ENCODE data around the gene GDAP2. TPM values are rescaled to one million over a fixed set of nuclear protein-coding genes. Genes with fewer than 3 reads are reported as not detected.

Gene GDAP2
- total RNA-seq, 2 donors from 2014 or later: 14.4 to 26.6 TPM

- H3K36me3 ChIP-seq: peaks cover 7 to 9% of the 10 kb centered on the region in 2 donors
- intact Hi-C loops (cut with DNase I): no loop called here
- TF ChIP-seq CTCF (IDR thresholded peaks at IDR 0.05) (no peak), POLR2AphosphoS5 (IDR thresholded peaks at IDR 0.05) (no peak), POLR2A (IDR thresholded peaks at IDR 0.05) (no peak)
- H3K27me3 ChIP-seq (replicated peaks; ENCODE audit: insufficient read depth): no peaks in the 10 kb centered on the region
- H3K4me1 ChIP-seq (replicated peaks): no peaks in the 10 kb centered on the region
- H3K9me3 ChIP-seq: no peaks in the 10 kb centered on the region
- no peak for DNase-seq (ENCODE audit: low spot score)
- 92% methylated on average over 2 of the region's 2 CpGs for WGBS
- no peak overlapping the region for H3K4me3 ChIP-seq
- H3K27ac ChIP-seq: no peak overlapping the region
Measured at GRCh38 chr1:117942293-117942692, 12.9 kb upstream of the GDAP2 start.

- H3K4me3 ChIP-seq: no peak overlapping the region
- H3K36me3 ChIP-seq: no peaks in the 10 kb centered on the region
- no peaks in the 10 kb centered on the region for H3K4me1 ChIP-seq (replicated peaks)
- no peak overlapping the region for H3K27ac ChIP-seq
- intact Hi-C loops (cut with DNase I): no loop called here
- no peak for DNase-seq (ENCODE audit: low spot score)
- H3K27me3 ChIP-seq (replicated peaks; ENCODE audit: insufficient read depth): no peaks in the 10 kb centered on the region
- TF ChIP-seq POLR2A (IDR thresholded peaks at IDR 0.05) (no peak), CTCF (IDR thresholded peaks at IDR 0.05) (no peak), POLR2AphosphoS5 (IDR thresholded peaks at IDR 0.05) (no peak)
- no peaks in the 10 kb centered on the region for H3K9me3 ChIP-seq
- WGBS: 82% methylated on average over 2 of the region's 2 CpGs
Measured at GRCh38 chr1:117933769-117934168, 4.3 kb upstream of the GDAP2 start.

GRCh38 chr1:117932576-117932975 is 3.2 kb upstream of the GDAP2 start:
- Histone ChIP-seq H3K36me3 (no peaks in the 10 kb centered on the region), H3K4me3 (no peak overlapping the region), H3K4me1 (replicated peaks) (no peaks in the 10 kb centered on the region), H3K27me3 (replicated peaks; ENCODE audit: insufficient read depth) (no peaks in the 10 kb centered on the region), H3K9me3 (no peaks in the 10 kb centered on the region), H3K27ac (no peak overlapping the region)
- intact Hi-C loops (cut with DNase I): no loop called here
- TF ChIP-seq POLR2AphosphoS5 (IDR thresholded peaks at IDR 0.05) (no peak), CTCF (IDR thresholded peaks at IDR 0.05) (no peak), POLR2A (IDR thresholded peaks at IDR 0.05) (no peak)
- 92% methylated on average over 4 of the region's 4 CpGs for whole genome bisulfite sequencing
- DNase-seq (ENCODE audit: low spot score): no peak

GRCh38 chr1:117930484-117930883 is 1.1 kb upstream of the GDAP2 start:
- intact Hi-C loops (cut with DNase I): no loop called here

More at GRCh38 chr1:117930484-117930883, 1.1 kb upstream of the GDAP2 start:
- WGBS: 4% methylated on average over 6 of the region's 6 CpGs
- Histone ChIP-seq H3K4me1 (replicated peaks) (no peaks in the 10 kb centered on the region), H3K27ac (no peak overlapping the region), H3K9me3 (no peaks in the 10 kb centered on the region), H3K4me3 (peak overlapping the region; percentile 69 to 88), H3K27me3 (replicated peaks; ENCODE audit: insufficient read depth) (no peaks in the 10 kb centered on the region), H3K36me3 (no peaks in the 10 kb centered on the region)
- no peak for DNase-seq (ENCODE audit: low spot score)
- TF ChIP-seq CTCF (IDR thresholded peaks at IDR 0.05) (no peak), POLR2AphosphoS5 (IDR thresholded peaks at IDR 0.05) (no peak), POLR2A (IDR thresholded peaks at IDR 0.05) (no peak)
